NCI-H2029 treated with DMSO at 0.1 percent for 48 hours (cell line): Measurements from ENCODE around the gene SDCBP2.

Experiments used
- DNase-seq: peaks from one replicate; lab custom pipeline; 2025; lab: John Stamatoyannopoulos, UW

Gene SDCBP2

DNA sequence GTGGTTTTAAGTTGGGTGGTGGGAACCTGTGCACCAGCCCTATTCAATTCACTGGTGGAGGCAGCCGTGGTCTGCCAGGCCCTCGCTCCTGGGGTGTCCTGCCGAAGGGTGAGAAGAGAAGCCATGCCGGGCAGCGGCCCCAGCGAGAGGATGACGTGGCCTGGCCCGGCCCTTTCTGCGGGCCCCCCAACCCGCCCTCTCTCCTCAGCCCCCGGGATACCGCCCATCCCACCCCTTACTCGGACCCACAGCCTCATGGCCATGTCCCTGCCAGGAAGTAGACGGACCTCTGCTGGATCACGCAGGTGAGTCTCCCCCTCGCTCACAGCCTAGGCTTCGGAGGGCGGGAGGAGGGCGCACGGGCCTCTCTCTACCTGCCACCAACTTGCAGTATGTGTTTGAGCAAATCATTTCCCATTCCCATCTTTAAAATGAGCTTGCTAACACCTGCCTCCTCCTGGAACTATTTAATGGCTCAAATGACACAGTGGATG lies 32.8 kb downstream of the SDCBP2 start:
- DNase-seq = no peak

GRCh38 chr20:1295276-1295930 lies 33.5 kb downstream of the SDCBP2 start:
- DNase-seq = no peak

DNA sequence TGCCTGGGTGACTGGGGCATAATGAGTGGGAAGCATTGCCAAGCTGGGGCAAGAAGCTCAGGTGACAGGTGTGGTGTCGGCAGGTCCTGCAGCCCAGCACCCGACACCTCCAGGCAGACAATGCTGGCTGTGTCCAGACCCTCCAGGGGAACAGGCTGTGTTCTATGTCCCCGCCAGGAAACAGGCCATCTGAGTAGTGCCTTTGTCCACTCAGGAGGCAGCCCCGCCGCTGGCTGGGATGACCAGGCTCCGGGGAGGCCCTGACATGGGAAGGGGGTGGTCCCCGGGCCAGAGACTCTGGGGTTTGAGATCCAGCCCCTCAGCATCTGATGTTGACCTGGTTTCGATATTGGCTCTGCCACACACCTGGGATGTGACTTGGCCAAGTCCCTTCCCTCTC lies 34.4 kb downstream of the SDCBP2 start:
- DNase-seq = no peak

DNA sequence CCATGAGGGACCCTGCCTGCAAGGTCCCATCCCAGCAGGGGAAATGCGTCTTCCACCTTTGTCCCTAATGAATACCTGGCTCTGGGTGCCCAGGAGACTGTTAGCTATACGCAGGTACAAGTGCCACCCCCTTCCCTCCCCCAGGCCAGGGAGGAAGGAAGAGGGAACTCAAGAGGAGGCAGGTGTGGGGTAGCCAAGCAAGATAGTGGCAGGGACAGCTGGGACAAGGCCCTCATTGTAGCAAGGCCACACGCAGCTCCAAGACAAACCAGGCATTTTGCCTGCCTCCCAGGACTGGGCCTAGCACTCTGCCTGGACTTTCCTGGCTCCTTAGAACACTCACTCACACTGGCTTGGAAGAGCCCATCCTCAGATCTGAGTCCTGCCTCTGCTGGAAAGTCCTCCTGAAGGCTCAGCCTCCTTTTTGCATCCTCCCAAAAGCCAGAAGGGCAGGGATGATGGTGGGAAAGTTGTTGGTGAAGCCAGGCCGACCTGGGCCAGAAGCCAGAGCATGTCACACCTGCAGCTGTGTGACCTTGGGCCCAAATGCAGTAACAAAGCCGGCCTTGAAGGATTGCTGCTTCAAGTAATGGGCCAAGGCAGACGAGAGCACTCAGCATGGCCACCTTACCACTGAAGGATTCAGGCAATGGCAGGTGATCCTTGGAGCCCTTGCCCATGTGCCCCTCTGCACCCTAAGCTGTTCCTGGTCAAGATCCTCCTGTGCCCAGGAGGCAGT lies 35.1 kb downstream of the SDCBP2 start:
- DNase-seq = no peak

GRCh38 chr20:1292620-1293019 lies 36.3 kb downstream of the SDCBP2 start:
- no peak for DNase-seq

DNA sequence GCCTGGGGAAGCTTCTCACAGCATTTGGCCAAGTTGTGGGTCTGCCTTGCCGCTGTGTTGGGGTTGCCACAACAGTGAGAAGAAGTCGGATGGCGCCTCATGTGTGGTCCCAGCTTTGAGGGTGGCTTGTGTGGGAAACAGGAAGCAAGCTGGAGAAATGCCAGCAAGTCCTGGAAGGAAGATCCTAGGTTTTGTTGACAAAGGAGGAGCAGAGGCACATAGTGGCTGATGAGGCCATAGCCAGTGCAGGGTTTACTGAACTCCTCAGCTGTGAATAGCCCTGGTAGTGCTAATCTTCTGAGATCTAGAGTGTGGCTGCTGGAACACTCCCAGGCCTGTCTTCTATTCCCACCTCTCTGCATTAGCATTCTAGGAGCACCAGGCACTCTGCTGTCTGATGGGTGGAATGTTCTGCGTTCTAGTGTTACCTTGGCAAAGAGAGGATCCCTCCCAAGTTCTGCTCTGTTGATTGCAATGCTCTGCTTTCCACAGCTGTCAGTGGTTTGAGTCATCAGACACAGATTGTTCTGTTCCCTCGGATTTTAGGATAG lies 37.7 kb downstream of the SDCBP2 start:
- no peak for DNase-seq

DNA sequence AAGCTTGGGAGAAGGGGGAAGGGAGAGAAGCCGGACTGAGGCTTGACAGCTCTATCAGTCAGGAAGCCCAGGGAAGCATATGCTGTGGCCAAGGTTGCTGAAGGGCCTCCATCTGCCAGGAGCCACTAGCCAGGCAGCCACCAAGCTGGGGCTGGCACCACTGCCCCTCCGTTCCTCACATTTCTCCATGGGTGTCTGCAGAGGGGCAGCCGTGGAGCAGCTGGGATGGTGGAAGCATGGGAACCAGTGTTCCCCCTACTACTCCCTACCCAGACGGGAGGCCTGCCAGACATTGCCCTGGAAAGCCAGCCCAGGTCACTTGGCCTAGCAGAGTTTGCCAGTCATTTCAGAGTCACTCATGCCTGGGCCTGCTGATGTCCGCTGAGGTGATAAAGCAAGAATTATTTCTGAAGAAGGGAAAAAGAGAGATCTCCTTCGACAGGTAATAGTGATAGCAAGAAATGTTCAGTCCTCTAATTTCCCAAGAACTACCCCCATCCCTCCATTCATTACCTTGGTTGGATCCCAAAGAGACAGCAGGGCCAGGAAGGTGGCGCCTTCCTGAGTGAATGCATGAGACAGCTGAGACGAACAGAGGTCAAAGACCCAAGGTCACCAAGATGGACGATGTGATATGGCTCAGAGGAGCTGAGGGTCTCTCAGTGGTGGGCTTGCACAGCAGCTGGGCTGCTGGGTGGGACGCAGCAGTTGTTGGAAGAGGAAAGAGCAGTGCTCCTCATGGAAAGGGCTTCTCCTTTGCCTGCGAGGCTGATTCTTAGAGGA lies 41.0 kb downstream of the SDCBP2 start:
- DNase-seq = no peak

- no peak for DNase-seq
These were observed 41.6 kb downstream of the SDCBP2 start for GRCh38 chr20:1287306-1287705.

DNA sequence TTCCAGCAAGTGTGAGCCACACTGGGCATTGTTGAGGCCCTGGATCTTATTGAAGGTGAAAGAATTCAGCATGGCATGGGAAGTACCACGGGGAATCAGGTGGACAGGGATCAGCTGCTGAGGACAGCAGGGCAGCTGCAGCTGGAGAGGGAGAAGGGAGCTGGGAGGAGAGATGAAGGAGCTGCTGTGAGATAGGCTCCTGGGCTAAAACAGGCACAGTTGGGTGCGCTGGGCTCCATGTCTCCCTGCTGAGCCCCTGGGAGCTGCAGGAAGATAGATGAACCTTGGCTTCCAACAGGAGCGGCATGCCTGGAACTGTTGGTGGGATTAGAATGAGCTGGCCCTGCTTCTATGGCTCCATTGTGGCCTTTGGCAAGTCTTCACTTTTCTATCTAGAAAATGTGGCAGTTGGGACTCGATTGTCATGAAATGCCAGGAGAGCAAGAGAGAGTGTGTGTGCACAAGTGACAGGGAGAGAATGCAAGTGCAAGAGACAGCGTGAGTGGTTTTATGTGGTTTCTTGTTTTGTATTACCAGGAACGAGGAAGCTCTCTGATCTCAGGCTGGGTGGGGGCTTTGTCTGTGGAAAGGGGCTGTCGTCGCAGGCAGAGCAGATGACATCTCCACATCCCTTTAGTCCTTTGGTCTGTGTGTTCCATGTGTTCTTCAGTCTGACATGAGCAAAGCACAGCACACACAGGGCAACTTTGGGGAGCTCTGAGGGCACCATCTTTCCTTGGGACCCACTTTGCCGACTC lies 42.5 kb downstream of the SDCBP2 start:
- DNase-seq = no peak

DNA sequence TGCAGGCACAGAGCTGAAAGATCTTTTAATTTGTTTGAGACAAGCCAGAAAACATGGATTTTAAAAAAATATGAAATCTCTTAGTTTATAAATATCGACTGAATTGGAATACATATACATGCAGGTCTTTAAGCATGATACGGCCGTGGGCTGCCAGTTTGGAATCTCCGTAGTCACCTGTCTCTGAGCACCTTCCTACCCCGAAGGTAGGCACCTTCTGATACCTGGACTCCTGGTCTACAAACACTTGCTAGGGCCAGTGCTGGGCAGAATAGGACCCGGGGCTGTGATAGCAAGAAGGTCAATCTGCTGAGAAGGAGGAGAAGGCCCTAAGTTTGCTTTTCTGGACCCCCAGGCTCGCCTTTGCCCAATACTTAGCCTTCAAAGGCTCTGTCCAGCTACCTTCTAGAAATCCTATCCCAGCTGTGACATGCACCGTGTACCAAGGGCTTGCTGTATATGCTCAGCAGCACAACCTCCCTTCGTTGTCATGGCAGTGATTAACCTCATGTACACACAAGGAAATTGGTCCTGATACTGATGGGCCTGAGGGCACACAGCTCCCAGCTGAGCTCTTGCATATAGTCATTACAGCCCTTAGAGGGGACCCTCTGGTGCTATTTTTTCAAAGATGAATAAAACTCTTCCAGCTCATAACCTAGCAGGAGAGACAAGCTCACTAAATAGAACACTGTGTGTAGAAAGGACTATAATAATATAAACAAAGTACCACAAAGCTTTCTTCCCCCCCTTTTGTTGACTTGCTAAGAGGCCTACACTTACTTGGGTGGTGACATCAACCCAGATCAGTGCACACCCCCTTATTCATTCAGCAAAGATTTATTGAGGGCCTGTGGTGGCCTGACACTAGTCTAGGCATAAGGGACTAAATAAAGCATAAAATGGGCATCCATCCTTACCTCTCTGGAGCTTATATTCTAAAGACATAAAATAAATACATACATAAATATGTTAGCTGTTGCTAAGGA lies 45.1 kb downstream of the SDCBP2 start:
- no peak for DNase-seq

DNA sequence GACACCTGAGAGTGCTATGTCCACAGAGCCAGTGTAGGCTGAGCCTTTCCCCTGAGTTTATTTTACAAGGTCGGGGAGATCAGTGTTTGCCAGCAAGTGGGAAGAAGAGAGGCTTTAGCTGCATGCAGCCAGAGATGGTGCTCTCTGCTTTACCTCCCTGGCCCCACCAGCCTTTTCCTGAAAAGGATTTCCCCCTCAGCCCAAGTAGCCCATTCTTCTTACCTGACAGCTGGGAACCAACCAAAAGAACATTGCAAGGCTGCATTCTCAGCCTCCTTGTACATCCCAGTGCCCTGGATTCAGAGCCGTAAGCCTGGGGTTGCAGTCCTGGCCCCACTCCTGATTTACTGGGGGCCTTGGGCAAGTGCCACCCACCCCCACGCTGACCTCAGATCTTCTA lies 46.0 kb downstream of the SDCBP2 start:
- DNase-seq = no peak

DNA sequence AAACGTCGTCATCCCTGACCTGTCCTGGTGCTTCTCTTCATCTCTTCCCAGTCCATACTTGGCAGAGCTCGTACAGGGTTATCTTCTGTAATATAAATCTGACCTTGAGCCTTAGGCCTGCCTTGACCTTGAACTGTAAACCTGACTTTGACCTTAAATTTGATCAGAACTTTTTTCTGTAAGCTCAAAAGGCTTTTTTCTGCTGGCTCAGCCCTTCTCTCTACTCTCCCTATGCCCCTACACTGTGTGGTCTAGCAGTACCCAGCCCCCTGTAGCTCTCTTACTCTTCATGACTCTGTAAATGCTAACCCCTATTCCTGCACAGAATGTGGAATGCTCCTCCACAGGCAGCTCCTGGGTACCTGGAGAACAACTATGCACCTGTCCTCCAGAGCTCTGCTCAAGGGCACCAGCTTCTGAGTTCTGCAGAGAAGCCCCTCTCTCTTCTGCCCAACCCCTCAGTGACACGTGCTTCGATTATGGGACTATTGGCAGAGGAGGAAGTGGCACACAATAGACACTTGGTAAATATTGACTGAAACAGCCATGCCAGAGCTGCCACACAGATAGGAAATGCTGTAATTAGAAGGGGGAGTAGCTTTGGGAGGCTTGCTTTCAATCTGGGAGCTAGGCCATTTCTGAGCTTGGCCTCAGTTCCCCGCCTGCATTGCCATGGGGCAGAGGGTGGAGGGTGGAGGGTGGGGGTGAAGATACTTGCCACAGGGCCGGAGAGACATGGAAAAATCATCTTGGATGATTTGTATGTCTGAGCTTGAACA lies 47.5 kb downstream of the SDCBP2 start:
- peak; percentile 96 for DNase-seq

GRCh38 chr20:1280195-1281102 lies 48.5 kb downstream of the SDCBP2 start:
- no peak for DNase-seq

DNA sequence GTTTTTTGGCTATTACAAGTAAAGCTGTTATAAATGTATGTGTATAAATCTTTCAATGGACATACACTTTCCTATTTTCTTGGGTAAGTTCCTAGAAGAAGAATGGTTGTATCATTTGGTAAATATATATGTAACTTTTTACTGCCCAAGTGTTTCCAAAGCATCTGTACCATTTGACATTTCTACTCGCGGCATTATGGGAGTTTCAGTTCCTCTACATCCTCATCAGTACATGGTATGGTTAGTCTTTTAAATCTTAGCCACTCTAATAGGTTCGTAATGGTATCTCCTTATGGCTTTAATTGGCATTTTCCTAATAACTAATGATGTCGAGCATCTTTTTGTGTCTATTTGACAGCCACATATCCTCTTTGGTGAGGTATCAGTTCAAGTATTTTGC lies 49.9 kb downstream of the SDCBP2 start:
- DNase-seq = no peak

DNA sequence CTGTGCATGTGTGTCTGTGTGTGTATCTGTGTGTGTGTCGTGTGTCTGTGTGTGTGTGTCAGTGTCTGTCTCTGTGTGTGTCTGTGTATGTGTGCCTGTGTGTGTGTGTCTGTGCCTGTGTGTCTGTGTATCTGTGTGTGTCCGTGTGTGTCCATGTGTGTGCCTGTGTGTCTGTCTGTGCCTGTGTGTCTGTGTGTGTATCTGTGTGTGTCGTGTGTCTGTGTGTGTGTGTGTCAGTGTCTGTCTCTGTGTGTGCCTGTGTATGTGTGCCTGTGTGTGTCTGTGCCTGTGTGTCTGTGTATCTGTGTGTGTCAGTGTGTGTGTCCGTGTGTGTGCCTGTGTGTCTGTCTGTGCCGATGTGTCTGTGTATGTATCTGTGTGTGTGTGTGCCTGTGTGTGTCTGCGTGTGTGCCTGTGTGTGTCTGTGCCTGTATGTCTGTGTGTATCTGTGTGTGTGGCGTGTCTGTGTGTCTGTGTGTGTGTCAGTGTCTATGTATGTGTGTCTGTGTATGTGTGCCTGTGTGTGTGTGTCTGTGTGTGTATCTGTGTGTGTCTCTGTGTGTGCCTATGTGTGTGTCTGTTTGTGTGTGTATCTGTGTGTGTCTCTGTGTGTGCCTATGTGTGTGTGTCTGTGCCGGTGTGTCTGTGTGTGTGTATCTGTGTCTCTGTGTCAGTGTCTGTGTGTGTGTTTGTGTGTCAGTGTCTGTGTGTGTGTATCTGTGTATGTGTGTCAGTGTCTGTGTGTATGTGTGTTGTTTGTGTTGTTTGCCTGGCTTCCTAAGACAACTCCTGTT lies 51.2 kb downstream of the SDCBP2 start:
- DNase-seq = no peak

DNA sequence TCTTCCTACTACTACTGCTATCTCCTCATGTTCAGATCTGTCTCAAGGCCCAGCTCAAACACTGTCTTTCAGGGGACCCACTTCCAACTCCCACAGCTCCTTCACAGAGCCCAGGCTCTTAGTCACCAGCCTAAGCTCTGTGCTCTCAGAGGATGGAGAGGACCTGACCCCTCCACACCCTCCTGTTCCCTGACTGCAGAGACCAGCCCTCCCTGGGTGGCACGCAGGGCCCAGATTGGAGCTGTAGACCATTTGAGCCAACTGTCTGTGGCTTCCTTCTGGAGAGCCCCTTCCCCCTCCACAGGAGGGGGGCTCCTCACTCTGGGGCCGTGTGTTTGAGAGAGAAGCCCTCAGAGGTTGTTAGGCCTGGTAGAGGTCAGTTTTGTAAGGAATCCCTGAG lies 53.0 kb downstream of the SDCBP2 start:
- DNase-seq = no peak

GRCh38 chr20:1274485-1275311 lies 54.2 kb downstream of the SDCBP2 start:
- peak; percentile 35 for DNase-seq
